Activated CD8-positive, alpha-beta memory T cell treated with anti-CD3 and anti-CD28 coated beads, Interleukin-2, amount 50 U/mL, for 48 hours (primary cell): Measurements from ENCODE around the gene EIF4E.
"Not testable (repeated sequence)": the region's sequence is repeated elsewhere in the genome, so short reads cannot be mapped to it uniquely, and the experiment has no call there.

Source experiments
- DNase-seq: peaks from one replicate; pipeline ENCODE4 v3.0.0-alpha.2; 2020

Gene EIF4E

GRCh38 chr4:98928505-98929340 lies at the start of gene EIF4E:
Gene EIF4E, minus strand, starts transcription at chr4:98929133. Its CDS starts 21 bp downstream, at chr4:98929112.
- peak; percentile 92 for DNase-seq

GRCh38 chr4:98977557-98977956 lies 48.6 kb upstream of the EIF4E start:
- no peak for DNase-seq

GRCh38 chr4:98976716-98977115 lies 47.8 kb upstream of the EIF4E start:
- DNase-seq: no peak

- no peak for DNase-seq
Measured at GRCh38 chr4:98969878-98970785, 41.2 kb upstream of the EIF4E start.

GRCh38 chr4:98967786-98968329 lies 38.9 kb upstream of the EIF4E start:
- no peak for DNase-seq

- no peak for DNase-seq
Measured at GRCh38 chr4:98966926-98967325, 38.0 kb upstream of the EIF4E start.

- no peak for DNase-seq
Measured at GRCh38 chr4:98963538-98964433, 34.9 kb upstream of the EIF4E start.

GRCh38 chr4:98961770-98962169 lies 32.8 kb upstream of the EIF4E start:
- no peak for DNase-seq

- DNase-seq: no peak
Measured at GRCh38 chr4:98959411-98959810, 30.5 kb upstream of the EIF4E start.

- DNase-seq: no peak
Measured at GRCh38 chr4:98958065-98958464, 29.1 kb upstream of the EIF4E start.

- no peak for DNase-seq
Measured at GRCh38 chr4:98955229-98955628, 26.3 kb upstream of the EIF4E start.

GRCh38 chr4:98951710-98952109 lies 22.8 kb upstream of the EIF4E start:
- DNase-seq: no peak

- no peak for DNase-seq
Measured at GRCh38 chr4:98950925-98951324, 22.0 kb upstream of the EIF4E start.

GRCh38 chr4:98946359-98946758 lies 17.4 kb upstream of the EIF4E start:
- DNase-seq: no peak

GRCh38 chr4:98945297-98945850 lies 16.4 kb upstream of the EIF4E start:
- no peak for DNase-seq

- DNase-seq: no peak
Measured at GRCh38 chr4:98939892-98940298, 11.0 kb upstream of the EIF4E start.

GRCh38 chr4:98939438-98939837 lies 10.5 kb upstream of the EIF4E start:
- DNase-seq: no peak

- DNase-seq: no peak
Measured at GRCh38 chr4:98937986-98938720, 9.2 kb upstream of the EIF4E start.

GRCh38 chr4:98935633-98936032 lies 6.7 kb upstream of the EIF4E start:
- no peak for DNase-seq

GRCh38 chr4:98934851-98935250 lies 5.9 kb upstream of the EIF4E start:
- DNase-seq: not testable (repeated sequence)

- DNase-seq: no peak
Measured at GRCh38 chr4:98932539-98932938, 3.6 kb upstream of the EIF4E start.
